HG03342 (cell line): ENCODE results near the gene TLR6.

ENCODE experiments used
- ATAC-seq: cut with Tn5 transposase; IDR thresholded peaks from one replicate; pipeline ENCODE4 v1.9.1; 2021; ENCODE audit warnings: mild to moderate bottlenecking, moderate library complexity; ENCODE audit not compliant: unreplicated experiment

The TLR6 gene

GRCh38 chr4:38868059-38868960 lies 11.7 kb upstream of the TLR6 start:
- ATAC-seq: no peak

GRCh38 chr4:38867478-38868058 lies 11.0 kb upstream of the TLR6 start, which contains the start of gene FAM114A1:
TSS of gene FAM114A1 (plus strand) at chr4:38867806. CDS start at chr4:38878079, 10,273 bp downstream.
- peak; percentile 87 for ATAC-seq

GRCh38 chr4:38866973-38867477 lies 10.4 kb upstream of the TLR6 start:
- no peak for ATAC-seq

- no peak for ATAC-seq
Observed at GRCh38 chr4:38865445-38865844, 8.8 kb upstream of the TLR6 start.

GRCh38 chr4:38861791-38862190 lies 5.2 kb upstream of the TLR6 start:
- no peak for ATAC-seq

- ATAC-seq: peak; percentile 49
Observed at GRCh38 chr4:38860788-38861424, 4.3 kb upstream of the TLR6 start.

- no peak for ATAC-seq
Observed at GRCh38 chr4:38859501-38859900, 2.9 kb upstream of the TLR6 start.

GRCh38 chr4:38858097-38858420 lies 1.4 kb upstream of the TLR6 start:
- ATAC-seq: no peak

- ATAC-seq: peak; percentile 70
Observed at GRCh38 chr4:38857354-38858096, 908 bp upstream of the TLR6 start.

GRCh38 chr4:38856046-38856445 lies 571 bp downstream of the TLR6 start:
- no peak for ATAC-seq

GRCh38 chr4:38855466-38855865 lies 1.2 kb downstream of the TLR6 start:
- ATAC-seq: no peak

- ATAC-seq: no peak
Observed at GRCh38 chr4:38846015-38846414, 10.6 kb downstream of the TLR6 start.

- ATAC-seq: no peak
Observed at GRCh38 chr4:38842994-38843393, 13.6 kb downstream of the TLR6 start.

GRCh38 chr4:38837849-38838248 lies 18.8 kb downstream of the TLR6 start:
- no peak for ATAC-seq

- ATAC-seq: no peak
Observed at GRCh38 chr4:38837334-38837733, 19.3 kb downstream of the TLR6 start.

- ATAC-seq: no peak
Observed at GRCh38 chr4:38834570-38834969, 22.0 kb downstream of the TLR6 start.

GRCh38 chr4:38832624-38833528 lies 23.7 kb downstream of the TLR6 start:
- ATAC-seq: no peak

GRCh38 chr4:38832206-38832605 lies 24.4 kb downstream of the TLR6 start:
- no peak for ATAC-seq

GRCh38 chr4:38831653-38832052 lies 25.0 kb downstream of the TLR6 start:
- ATAC-seq: no peak

- no peak for ATAC-seq
Observed at GRCh38 chr4:38829237-38829636, 27.4 kb downstream of the TLR6 start.
